GM12874 (cell line): Measurements from ENCODE around the gene SLC44A3.

Experiments
- TF ChIP-seq, protein P1 (sequence below): IDR thresholded peaks from 2 replicates; pipeline ENCODE4 v1.5.1; 2011; ENCODE audit warnings: low read depth, mild to moderate bottlenecking, control low read depth, low read length, moderate library complexity; ENCODE audit not compliant: insufficient read depth

The SLC44A3 gene

DNA sequence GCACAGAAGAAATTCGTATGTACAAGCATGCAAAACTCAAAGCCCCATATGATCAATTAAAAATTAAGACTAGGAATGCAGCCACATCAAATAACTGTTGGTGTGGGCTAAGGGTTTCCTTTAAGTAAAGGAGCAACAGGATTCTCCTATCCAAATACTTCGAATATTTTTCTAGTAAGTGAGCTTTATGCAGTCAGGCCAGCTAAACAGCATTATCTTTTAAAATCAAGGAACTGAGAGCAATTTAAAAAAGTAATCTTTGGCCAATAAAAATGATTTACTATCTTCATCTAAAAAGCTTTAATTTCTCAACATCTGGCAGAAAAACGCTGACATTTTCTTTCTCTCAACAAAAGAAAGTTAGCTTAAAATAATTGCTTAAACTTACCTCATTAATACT is 87.0 kb downstream of the SLC44A3 start:
- TF ChIP-seq, protein P1, sequence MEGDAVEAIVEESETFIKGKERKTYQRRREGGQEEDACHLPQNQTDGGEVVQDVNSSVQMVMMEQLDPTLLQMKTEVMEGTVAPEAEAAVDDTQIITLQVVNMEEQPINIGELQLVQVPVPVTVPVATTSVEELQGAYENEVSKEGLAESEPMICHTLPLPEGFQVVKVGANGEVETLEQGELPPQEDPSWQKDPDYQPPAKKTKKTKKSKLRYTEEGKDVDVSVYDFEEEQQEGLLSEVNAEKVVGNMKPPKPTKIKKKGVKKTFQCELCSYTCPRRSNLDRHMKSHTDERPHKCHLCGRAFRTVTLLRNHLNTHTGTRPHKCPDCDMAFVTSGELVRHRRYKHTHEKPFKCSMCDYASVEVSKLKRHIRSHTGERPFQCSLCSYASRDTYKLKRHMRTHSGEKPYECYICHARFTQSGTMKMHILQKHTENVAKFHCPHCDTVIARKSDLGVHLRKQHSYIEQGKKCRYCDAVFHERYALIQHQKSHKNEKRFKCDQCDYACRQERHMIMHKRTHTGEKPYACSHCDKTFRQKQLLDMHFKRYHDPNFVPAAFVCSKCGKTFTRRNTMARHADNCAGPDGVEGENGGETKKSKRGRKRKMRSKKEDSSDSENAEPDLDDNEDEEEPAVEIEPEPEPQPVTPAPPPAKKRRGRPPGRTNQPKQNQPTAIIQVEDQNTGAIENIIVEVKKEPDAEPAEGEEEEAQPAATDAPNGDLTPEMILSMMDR, result no peak

DNA sequence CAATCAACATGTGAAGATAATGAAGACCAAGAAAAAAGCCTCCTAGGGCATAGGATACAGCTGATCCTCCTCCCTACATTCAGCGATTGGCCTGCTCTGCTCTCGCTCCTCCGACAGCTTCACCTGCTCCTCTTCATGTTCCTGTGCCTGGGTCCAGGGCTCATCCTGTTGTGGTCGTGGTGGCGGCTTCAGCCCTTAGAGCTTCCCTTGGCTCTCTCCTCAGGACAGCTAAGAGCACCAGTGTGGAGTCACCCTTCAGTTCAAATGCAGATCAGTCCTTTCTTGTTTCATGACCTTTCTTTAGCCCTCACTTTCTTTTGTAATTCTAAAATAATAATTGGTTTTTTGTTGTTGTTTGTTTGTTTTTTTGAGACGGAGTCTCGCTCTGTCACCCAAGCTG is 88.0 kb downstream of the SLC44A3 start:
- TF ChIP-seq, protein P1, result no peak

DNA sequence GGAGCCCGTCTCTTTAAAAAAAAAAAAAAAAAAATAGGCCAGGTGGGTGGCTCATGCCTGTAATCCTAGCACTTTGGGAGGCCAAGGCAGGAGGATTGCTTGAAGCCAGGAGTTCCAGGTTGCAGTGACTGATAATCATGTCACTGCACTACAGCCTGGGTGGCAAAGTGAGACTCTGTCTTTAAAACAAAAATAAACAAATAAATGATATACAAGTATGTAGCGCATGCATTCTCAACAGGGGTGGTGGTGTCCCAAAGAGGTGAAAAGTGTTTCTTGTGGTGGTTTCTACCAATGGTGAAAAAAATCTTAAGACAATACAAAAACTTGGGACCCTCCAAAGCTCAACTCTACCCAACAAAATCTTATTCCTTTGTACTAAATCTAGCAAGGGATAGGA is 88.8 kb downstream of the SLC44A3 start:
- TF ChIP-seq, protein P1, result no peak

DNA sequence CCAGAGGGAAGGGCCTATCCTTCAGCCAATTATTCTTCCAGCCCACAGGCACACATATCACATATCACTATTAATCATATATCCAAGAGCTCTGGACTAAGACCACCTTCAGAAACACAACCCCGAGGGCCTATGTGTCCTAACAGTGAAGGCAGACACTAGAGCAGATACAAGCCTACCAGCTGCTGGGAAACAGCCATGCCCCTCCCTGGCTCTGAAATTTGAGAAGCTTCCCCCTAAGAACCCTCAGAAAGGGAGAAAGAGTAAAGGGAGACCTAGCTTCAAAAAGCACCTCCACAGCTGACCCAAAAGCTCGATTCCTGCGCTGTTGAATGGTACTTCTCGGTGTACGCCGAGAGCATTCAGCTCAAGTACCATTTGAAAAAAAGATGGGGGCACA is 89.3 kb downstream of the SLC44A3 start:
- TF ChIP-seq, protein P1, result no peak

DNA sequence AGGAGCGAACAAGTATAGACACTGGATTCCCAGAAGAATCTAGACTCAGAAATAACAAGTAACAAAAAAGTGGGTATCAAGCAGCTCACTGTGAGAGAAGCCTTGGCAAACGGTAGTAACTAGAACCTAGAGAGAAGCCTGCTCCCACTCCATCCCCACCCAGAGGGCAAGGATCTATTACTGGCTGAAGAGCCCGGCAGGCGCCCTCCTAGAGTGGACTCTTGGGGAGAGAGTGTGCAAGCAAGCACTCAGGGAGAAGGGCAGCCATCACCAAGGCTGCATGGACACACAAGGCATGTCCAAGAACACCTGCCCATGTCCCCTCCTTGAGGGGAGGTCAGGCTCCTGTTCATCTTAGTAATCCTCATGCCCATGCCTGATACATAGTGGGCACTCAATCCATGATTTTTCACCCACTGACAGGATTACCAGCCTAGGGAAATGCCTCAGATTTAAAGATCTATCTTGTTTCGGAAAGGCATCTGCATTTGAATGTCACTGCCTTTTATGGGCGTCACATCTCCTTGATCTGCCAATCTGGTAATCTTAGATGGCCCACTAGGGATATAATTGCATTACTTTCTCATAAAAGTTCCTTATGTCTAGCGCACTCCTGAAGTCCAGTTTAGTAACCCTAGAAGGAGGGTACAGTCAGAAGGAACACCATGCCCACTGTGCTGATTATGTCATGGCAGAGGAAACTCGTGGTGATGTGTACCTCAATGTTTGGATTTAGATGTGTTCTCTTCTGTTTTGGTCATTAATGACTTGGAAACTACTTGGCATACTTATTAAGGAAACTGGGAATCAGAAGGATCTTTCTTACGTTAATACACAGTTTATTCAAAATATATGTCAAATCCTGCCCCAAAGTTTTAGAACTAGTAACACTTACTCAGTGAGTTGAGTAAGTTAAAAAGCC is 92.4 kb downstream of the SLC44A3 start:
- TF ChIP-seq, protein P1, result no peak

DNA sequence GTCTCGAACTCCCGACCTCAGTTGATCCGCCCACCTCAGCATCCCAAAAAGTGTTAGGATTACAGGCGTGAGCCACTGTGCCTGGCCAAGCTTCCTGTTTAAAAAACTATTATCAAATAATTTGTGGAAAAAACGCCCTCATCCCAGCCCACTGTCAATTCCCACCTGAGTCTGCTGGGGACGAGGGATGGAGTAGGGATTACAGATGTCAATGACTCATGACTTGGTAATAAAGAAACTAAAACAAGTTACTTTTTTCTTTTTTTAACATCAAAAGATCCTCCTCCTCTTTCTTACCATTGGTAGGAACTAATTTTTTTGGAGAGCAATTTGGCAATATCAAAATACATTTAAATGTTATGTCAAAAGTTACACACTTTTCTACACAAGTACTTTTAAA is 97.1 kb downstream of the SLC44A3 start:
- TF ChIP-seq, protein P1, result no peak

DNA sequence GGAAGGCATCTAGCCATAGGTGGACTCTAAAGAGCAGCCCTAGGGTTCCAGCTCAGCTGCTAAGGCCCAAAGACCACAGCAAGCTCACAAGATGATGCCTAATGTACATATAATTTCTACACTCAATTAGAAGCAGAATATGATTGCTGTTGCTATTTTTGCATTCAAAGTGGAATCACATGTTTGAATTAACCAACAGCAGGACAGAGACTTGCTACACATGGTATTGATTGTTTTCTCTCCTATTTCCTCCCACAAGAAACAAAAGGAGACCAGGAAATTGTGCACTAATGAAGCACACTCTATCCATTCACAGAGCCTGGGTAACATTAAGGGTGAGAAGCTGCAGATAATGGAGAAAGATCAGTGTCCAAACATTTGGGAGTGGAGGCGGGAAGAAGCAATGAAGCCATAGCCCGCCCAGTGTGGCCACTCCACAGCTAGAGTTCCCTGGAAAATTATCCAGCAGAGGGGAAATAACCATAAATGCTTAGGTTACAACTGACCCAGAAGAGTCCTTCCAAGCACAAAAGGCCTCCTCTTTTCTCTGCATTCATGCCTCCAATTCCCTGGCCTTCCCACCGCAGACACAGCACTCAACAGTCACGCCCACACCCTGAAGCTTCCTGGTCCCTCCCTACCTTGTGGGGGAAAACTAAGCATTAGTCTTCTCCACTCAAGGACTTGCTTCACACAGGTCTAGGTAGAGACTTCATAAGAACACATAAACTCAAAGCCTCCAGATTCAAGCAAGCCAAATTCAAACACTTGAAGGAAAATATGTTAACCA is 99.3 kb downstream of the SLC44A3 start:
- TF ChIP-seq, protein P1, result no peak
